H1 (cell line): Measurements from ENCODE around the gene INPP4B. TPM values are rescaled to one million over a fixed set of nuclear protein-coding genes. Genes with fewer than 3 reads are reported as not detected.

ENCODE experiments used
- CHD2 ChIP-seq: IDR thresholded peaks from 2 replicates; pipeline ENCODE4 v1.6.1; 2012; ENCODE audit warnings: low read length, improper control_type of control experiment
- EP300 ChIP-seq, 2 experiments: IDR thresholded peaks; 1 replicate in 1 of 2; 2 replicates in 1 of 2; pipeline ENCODE4 v1.6.1; 2011 to 2012; ENCODE audit warnings: low read depth in 2 of 2, low read length in 2 of 2, mild to moderate bottlenecking in 2 of 2, borderline replicate concordance in 1 of 2, inconsistent platforms in 1 of 2, moderate library complexity in 1 of 2
- RAD21 ChIP-seq, 2 experiments: IDR thresholded peaks in 1 of 2; conservative IDR thresholded peaks in 1 of 2; 2 replicates each; pipeline ENCODE4 v1.6.1; 2011; ENCODE audit warnings: low read depth in 2 of 2, low read length in 2 of 2, improper control_type of control experiment in 1 of 2, inconsistent platforms in 1 of 2, mild to moderate bottlenecking in 1 of 2, moderate library complexity in 1 of 2
- SAP30 ChIP-seq: fragments of 300-600 bp; sonication (generic); IDR thresholded peaks from 2 replicates; pipeline ENCODE4 v1.7.1; 2012; ENCODE audit warnings: low read length, moderate library complexity, mild to moderate bottlenecking, inconsistent platforms; ENCODE audit not compliant: insufficient read depth, insufficient replicate concordance
- SIN3A ChIP-seq, 2 experiments: IDR thresholded peaks in 1 of 2; conservative IDR thresholded peaks in 1 of 2; 2 replicates each; pipeline ENCODE4 v1.6.1; 2011 to 2012; ENCODE audit warnings: low read length in 2 of 2, improper control_type of control experiment in 1 of 2, low read depth in 1 of 2, mild to moderate bottlenecking in 1 of 2
- SIX5 ChIP-seq: IDR thresholded peaks from 2 replicates; pipeline ENCODE4 v1.6.1; 2011; ENCODE audit warnings: mild to moderate bottlenecking, low read depth, low read length
- SP2 ChIP-seq: IDR thresholded peaks from 2 replicates; pipeline ENCODE4 v1.6.1; 2012; ENCODE audit warnings: mild to moderate bottlenecking, low read length, inconsistent platforms
- polyA plus RNA-seq, 7 experiments: library from polyadenylated mRNA; depleted of rRNA in 3 of 7; stranded (reverse) in 5 of 7; unstranded in 2 of 7; fragments of >200 nt in 5 of 7; fragments of 200-250 nt in 2 of 7; gene quantifications; 1 replicate in 5 of 7; 2 replicates in 1 of 7; 4 replicates in 1 of 7; pipeline versions ENCODE4 v1.2.1 to v1.2.3, GENCODE V29; 2011 to 2013; ENCODE audit warnings: missing spikeins in 2 of 7, mixed read lengths in 2 of 7
- total RNA-seq: library from RNA; stranded (reverse); fragmentation: NEBNext Ultra II Directional; extraction: Animal tissue kit (Norgen Biotek cat#: 25700); gene quantifications from 2 replicates; pipeline ENCODE4 v1.2.1, GENCODE V29; 2021
- TF ChIP-seq, protein P1 (sequence below): IDR thresholded peaks from 2 replicates; pipeline ENCODE4 v1.6.1; 2012; ENCODE audit warnings: low read length, inconsistent platforms

Gene INPP4B
- total and polyA plus RNA-seq, 2 of the 8 experiments (the other 6 are each of a cell fraction or from before 2014, with no cell fraction given): 0.11 to 0.54 TPM

DNA sequence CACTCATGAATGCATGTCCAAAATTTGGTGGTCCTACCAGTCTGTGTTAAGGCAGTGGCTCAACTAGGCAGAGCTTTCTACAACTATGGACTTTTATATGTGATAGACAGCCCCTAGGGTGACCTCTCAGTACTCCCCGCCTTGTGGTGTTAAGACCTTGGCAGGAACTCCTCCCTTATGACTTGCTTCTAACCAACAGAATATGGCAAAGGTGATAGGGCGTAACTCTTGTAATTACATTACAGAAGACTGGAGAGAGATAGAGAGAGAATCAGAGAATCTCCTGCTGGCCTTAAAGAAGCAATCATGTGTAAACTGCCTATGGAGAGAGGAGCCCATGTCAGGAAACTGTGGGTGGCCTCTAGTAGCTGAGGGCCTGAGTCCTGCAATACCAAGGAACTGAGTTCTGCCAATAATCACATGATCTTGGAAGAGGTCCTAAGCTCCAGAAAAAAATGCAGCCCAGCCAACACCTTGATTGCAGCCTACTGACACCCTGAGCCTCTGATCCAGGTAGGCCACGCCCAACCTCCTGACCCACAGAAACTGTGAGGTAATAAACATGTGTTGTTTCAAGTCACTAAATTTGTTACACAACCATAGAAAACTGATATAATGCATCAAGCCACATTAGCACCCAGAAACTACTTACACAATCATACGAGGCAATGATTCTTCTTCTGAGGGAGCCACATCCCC lies 68.9 kb downstream of the INPP4B start (continued):
- TF ChIP-seq, protein P1, sequence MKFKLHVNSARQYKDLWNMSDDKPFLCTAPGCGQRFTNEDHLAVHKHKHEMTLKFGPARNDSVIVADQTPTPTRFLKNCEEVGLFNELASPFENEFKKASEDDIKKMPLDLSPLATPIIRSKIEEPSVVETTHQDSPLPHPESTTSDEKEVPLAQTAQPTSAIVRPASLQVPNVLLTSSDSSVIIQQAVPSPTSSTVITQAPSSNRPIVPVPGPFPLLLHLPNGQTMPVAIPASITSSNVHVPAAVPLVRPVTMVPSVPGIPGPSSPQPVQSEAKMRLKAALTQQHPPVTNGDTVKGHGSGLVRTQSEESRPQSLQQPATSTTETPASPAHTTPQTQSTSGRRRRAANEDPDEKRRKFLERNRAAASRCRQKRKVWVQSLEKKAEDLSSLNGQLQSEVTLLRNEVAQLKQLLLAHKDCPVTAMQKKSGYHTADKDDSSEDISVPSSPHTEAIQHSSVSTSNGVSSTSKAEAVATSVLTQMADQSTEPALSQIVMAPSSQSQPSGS: no peak
- TF ChIP-seq SP2: no peak
- TF ChIP-seq SAP30: no peak
- TF ChIP-seq SIN3A (conservative IDR thresholded peaks at IDR 0.05 in 1 of 2, IDR thresholded peaks at IDR 0.05 in 1 of 2; ENCODE audit: low read depth in 1 of 2, low read length in 2 of 2): no peak
- TF ChIP-seq CHD2: no peak
- no peak for TF ChIP-seq SIX5
- no peak for TF ChIP-seq EP300 (IDR thresholded peaks at IDR 0.05; ENCODE audit: borderline replicate concordance in 1 of 2, low read depth in 2 of 2, low read length in 2 of 2)
- no peak for TF ChIP-seq RAD21 (IDR thresholded peaks at IDR 0.05 in 1 of 2, conservative IDR thresholded peaks at IDR 0.05 in 1 of 2; ENCODE audit: low read depth in 2 of 2, low read length in 2 of 2)
